Astrocyte (in vitro differentiated cells and primary cell): ENCODE data around the gene PTPRK.

Source experiments
- EZH2 ChIP-seq: IDR thresholded peaks from 2 replicates; pipeline ENCODE4 v1.6.1; 2012; ENCODE audit warnings: mild to moderate bottlenecking, low read length, inconsistent platforms; ENCODE audit not compliant: insufficient read depth
- TF ChIP-seq, protein P1 (sequence below): IDR thresholded peaks from 2 replicates; pipeline ENCODE4 v1.5.1; 2011; ENCODE audit warnings: low read depth, mild to moderate bottlenecking, inconsistent platforms, low read length, moderate library complexity; ENCODE audit not compliant: insufficient read depth

GRCh38 chr6:128188678-128189077 is 331.7 kb downstream of the PTPRK start:
- TF ChIP-seq, protein P1, sequence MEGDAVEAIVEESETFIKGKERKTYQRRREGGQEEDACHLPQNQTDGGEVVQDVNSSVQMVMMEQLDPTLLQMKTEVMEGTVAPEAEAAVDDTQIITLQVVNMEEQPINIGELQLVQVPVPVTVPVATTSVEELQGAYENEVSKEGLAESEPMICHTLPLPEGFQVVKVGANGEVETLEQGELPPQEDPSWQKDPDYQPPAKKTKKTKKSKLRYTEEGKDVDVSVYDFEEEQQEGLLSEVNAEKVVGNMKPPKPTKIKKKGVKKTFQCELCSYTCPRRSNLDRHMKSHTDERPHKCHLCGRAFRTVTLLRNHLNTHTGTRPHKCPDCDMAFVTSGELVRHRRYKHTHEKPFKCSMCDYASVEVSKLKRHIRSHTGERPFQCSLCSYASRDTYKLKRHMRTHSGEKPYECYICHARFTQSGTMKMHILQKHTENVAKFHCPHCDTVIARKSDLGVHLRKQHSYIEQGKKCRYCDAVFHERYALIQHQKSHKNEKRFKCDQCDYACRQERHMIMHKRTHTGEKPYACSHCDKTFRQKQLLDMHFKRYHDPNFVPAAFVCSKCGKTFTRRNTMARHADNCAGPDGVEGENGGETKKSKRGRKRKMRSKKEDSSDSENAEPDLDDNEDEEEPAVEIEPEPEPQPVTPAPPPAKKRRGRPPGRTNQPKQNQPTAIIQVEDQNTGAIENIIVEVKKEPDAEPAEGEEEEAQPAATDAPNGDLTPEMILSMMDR = no peak
- no peak for TF ChIP-seq EZH2
